Fibroblast of lung (primary cell): ENCODE results near the gene TSPAN9. TPM values are rescaled to one million over a fixed set of nuclear protein-coding genes. Genes with fewer than 3 reads are reported as not detected.
A peak's percentile ranks its signal among the peaks of the same experiment; 100 is the strongest.

Experiments
- DNase-seq, 2 donors: peaks; one replicate each; pipeline versions ENCODE4 v3.0.0 to v3.0.0-alpha.2; 2010; ENCODE audit warnings: low read depth in 2 of 2
- H2AFZ ChIP-seq: 2 replicates; pipeline ENCODE4 v1.5.1; 2012; ENCODE audit warnings: low read length, control low read depth, inconsistent platforms
- H3K27ac ChIP-seq: 2 replicates; pipeline ENCODE4 v1.5.1; 2011; ENCODE audit warnings: low read length, control low read depth; ENCODE audit not compliant: insufficient read depth
- H3K27me3 ChIP-seq: 2 replicates; pipeline ENCODE4 v1.5.1; 2011; ENCODE audit warnings: mild to moderate bottlenecking, low read length; ENCODE audit not compliant: control insufficient read depth, insufficient read depth
- H3K36me3 ChIP-seq: 2 replicates; pipeline ENCODE4 v1.5.1; 2011; ENCODE audit warnings: low read length; ENCODE audit not compliant: control insufficient read depth, insufficient read depth
- H3K4me1 ChIP-seq: 2 replicates; pipeline ENCODE4 v1.5.1; 2011; ENCODE audit warnings: low read length; ENCODE audit not compliant: control insufficient read depth, insufficient read depth; ENCODE audit errors: extremely low read depth
- H3K4me2 ChIP-seq: 2 replicates; pipeline ENCODE4 v1.5.1; 2011; ENCODE audit warnings: low read length, control low read depth; ENCODE audit not compliant: insufficient read depth; ENCODE audit errors: extremely low read depth
- H3K4me3 ChIP-seq, 4 experiments: fragments of 200-600 bp in 1 of 4; sonication (generic) in 1 of 4; replicated peaks in 1 of 4; 2 replicates each; pipeline ENCODE4 v1.5.1; 2011 to 2016; ENCODE audit warnings: low read length in 4 of 4, low read depth in 3 of 4, mild to moderate bottlenecking in 3 of 4, control low read depth in 2 of 4, inconsistent platforms in 1 of 4, mixed read lengths in 1 of 4; ENCODE audit not compliant: insufficient read depth in 1 of 4; ENCODE audit errors: control extremely low read depth in 1 of 4
- H3K79me2 ChIP-seq: 2 replicates; pipeline ENCODE4 v1.5.1; 2012; ENCODE audit warnings: mild to moderate bottlenecking, low read length, inconsistent platforms; ENCODE audit not compliant: control insufficient read depth, insufficient read depth
- H3K9ac ChIP-seq: 2 replicates; pipeline ENCODE4 v1.5.1; 2011; ENCODE audit warnings: mild to moderate bottlenecking, low read length, control low read depth; ENCODE audit not compliant: insufficient read depth
- H3K9me3 ChIP-seq: 2 replicates; pipeline ENCODE4 v1.5.1; 2012; ENCODE audit warnings: low read depth, low read length; ENCODE audit not compliant: control insufficient read depth, insufficient read depth
- H4K20me1 ChIP-seq: 2 replicates; pipeline ENCODE4 v1.5.1; 2011; ENCODE audit warnings: low read length; ENCODE audit not compliant: control insufficient read depth, insufficient read depth; ENCODE audit errors: extremely low read depth
- CTCF ChIP-seq, 2 donors: IDR thresholded peaks in 1 of 2; conservative IDR thresholded peaks in 1 of 2; 1 replicate in 1 of 2; 2 replicates in 1 of 2; pipeline ENCODE4 v1.5.1; 2011 to 2012; ENCODE audit warnings: low read length in 2 of 2, control low read depth in 1 of 2, inconsistent platforms in 1 of 2, low read depth in 1 of 2, mild to moderate bottlenecking in 1 of 2
- EZH2 ChIP-seq: IDR thresholded peaks from 2 replicates; pipeline ENCODE4 v1.5.1; 2012; ENCODE audit warnings: low read length, control low read depth, mild to moderate bottlenecking; ENCODE audit errors: missing control alignments
- polyA plus RNA-seq, 2 donors: library from polyadenylated mRNA; depleted of rRNA in 1 of 2; stranded (reverse) in 1 of 2; unstranded in 1 of 2; fragments of >200 nt; gene quantifications; 2 replicates each; pipeline ENCODE4 v1.2.1, GENCODE V29; 2011 to 2012; ENCODE audit warnings: missing spikeins in 1 of 2
- total RNA-seq: library from RNA; depleted of rRNA; stranded (reverse); fragments of >200 nt; gene quantifications from 2 replicates; pipeline ENCODE4 v1.2.1, GENCODE V29; 2014

Gene TSPAN9
- total and polyA plus RNA-seq, 2 donors (not counting 1 experiment from before 2014, with no cell fraction given) = 31.1 to 35.2 TPM

- H3K27ac ChIP-seq = no peak overlapping the region
- no peak overlapping the region for H3K9ac ChIP-seq
- H3K27me3 ChIP-seq = no peaks in the 10 kb centered on the region
- H3K9me3 ChIP-seq = no peaks in the 10 kb centered on the region
- H3K79me2 ChIP-seq = no peaks in the 10 kb centered on the region
- no peak overlapping the region for H2AFZ ChIP-seq
- no peaks in the 10 kb centered on the region for H4K20me1 ChIP-seq
- no peak overlapping the region for H3K4me3 ChIP-seq
- H3K4me1 ChIP-seq = peaks cover 13% of the 10 kb centered on the region
- H3K4me2 ChIP-seq = no peak overlapping the region
- no peaks in the 10 kb centered on the region for H3K36me3 ChIP-seq
- peak in 1 of 2 donors; percentile 41 for DNase-seq
- TF ChIP-seq EZH2 (no peak), CTCF (conservative IDR thresholded peaks at IDR 0.05 in 1 of 2, IDR thresholded peaks at IDR 0.05 in 1 of 2; ENCODE audit: low read depth in 1 of 2, low read length in 2 of 2) (no peak)
These were observed 145.8 kb downstream of the TSPAN9 start for GRCh38 chr12:3222979-3223378.

GRCh38 chr12:3223601-3224529, 146.7 kb downstream of the TSPAN9 start:
- Histone ChIP-seq H3K4me1 (peaks cover 5% of the 10 kb centered on the region), H3K79me2 (no peaks in the 10 kb centered on the region), H3K27me3 (no peaks in the 10 kb centered on the region), H2AFZ (no peak overlapping the region), H3K4me3 (no peak overlapping the region), H4K20me1 (no peaks in the 10 kb centered on the region), H3K4me2 (no peak overlapping the region), H3K36me3 (no peaks in the 10 kb centered on the region), H3K9me3 (no peaks in the 10 kb centered on the region), H3K9ac (no peak overlapping the region), H3K27ac (no peak overlapping the region)
- no peak for TF ChIP-seq CTCF (conservative IDR thresholded peaks at IDR 0.05 in 1 of 2, IDR thresholded peaks at IDR 0.05 in 1 of 2; ENCODE audit: low read depth in 1 of 2, low read length in 2 of 2)
- no peak for DNase-seq

GRCh38 chr12:3224530-3224903, 147.3 kb downstream of the TSPAN9 start:
- no peaks in the 10 kb centered on the region for H3K9me3 ChIP-seq
- no peaks in the 10 kb centered on the region for H3K27me3 ChIP-seq
- no peak overlapping the region for H3K4me2 ChIP-seq
- no peak overlapping the region for H3K9ac ChIP-seq
- no peaks in the 10 kb centered on the region for H3K4me1 ChIP-seq
- H3K79me2 ChIP-seq = no peaks in the 10 kb centered on the region
- H3K36me3 ChIP-seq = no peaks in the 10 kb centered on the region
- no peak for DNase-seq
- TF ChIP-seq EZH2 (no peak), CTCF (conservative IDR thresholded peaks at IDR 0.05 in 1 of 2, IDR thresholded peaks at IDR 0.05 in 1 of 2; ENCODE audit: low read depth in 1 of 2, low read length in 2 of 2) (no peak)
- H3K27ac ChIP-seq = no peak overlapping the region
- no peaks in the 10 kb centered on the region for H4K20me1 ChIP-seq
- no peak overlapping the region for H3K4me3 ChIP-seq
- no peak overlapping the region for H2AFZ ChIP-seq
